HG03378 (cell line): ENCODE measurements around the gene RNF166.

ENCODE experiments used
- ATAC-seq: cut with Tn5 transposase; IDR thresholded peaks from one replicate; pipeline ENCODE4 v1.9.1; 2021; ENCODE audit warnings: mild to moderate bottlenecking, moderate library complexity; ENCODE audit not compliant: unreplicated experiment

RNF166 gene

DNA sequence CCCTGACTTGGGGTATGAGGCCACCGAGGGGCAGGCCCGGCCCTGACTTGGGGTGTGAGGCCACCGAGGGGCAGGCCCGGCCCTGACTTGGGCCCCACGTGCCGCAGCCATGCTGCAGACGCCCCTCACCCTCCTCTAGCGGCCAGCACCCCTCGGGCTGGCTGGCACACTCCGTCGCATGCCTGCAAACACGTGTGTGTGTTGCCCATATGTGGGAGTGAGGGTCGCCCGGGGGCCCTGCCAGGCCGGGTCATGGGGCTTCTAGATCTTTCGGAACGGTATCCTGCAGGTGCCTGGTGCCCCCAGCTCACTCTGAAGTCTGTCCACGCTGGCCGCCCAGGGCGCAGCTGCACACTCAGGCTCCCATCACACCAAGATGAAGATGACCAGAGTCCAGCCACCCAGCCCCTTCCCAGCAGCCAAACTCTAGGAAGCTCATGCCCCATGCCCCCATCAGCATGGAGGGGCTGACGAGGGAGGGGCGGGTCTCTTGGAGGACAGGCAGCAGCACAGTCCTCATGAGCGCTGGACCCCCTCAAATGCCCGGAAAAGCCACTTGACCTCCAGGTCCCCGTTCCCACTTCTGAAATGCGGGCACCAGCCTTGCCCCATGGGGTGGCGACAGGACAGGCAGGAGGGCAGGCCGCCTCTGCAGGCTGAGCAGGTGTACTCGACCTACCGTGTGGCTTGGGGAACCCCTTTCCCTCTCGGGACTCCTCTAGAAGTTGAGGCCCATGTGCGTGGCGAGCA is 33.9 kb upstream of the RNF166 start:
- ATAC-seq = no peak

DNA sequence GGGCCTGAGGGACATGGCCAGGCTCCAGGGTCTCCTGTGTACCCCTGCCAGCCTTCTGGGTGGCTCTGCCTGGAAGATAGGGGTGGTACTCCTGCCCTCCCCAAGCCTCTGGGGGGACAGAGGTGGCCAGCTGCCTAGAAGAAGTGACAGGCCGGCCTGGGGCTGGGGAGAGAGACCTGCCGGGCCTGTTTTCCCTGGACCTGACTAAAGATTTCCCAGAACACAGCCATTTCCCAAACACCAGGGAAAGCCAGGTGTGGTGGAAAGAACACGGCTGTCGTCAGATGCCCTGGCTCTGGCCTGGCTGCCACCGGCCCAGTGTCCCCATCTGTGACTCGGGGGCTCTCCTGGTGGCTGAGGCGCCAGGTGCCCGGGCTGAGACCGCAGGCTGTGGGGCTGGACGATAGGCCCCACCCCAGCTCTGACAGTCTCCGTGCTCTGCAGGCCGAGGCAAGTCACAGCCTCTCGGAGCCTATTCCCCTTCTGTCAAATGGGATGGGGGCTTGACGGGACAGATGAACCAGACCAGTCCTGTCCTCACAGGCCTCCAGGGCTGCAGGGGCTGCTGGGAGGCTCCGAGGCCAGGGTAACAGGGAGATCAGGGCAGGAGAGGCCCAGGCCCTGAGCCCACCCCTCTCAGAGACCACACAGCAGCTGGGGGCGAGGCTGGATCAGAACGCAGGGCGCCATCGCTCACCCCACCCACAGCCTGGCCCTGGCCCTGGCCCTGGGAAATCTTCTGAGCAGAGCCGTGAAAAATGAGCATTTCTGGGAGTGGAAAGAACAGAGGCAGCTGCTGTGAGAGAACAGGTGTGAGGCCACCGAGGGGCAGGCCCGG is 33.1 kb upstream of the RNF166 start:
- no peak for ATAC-seq

DNA sequence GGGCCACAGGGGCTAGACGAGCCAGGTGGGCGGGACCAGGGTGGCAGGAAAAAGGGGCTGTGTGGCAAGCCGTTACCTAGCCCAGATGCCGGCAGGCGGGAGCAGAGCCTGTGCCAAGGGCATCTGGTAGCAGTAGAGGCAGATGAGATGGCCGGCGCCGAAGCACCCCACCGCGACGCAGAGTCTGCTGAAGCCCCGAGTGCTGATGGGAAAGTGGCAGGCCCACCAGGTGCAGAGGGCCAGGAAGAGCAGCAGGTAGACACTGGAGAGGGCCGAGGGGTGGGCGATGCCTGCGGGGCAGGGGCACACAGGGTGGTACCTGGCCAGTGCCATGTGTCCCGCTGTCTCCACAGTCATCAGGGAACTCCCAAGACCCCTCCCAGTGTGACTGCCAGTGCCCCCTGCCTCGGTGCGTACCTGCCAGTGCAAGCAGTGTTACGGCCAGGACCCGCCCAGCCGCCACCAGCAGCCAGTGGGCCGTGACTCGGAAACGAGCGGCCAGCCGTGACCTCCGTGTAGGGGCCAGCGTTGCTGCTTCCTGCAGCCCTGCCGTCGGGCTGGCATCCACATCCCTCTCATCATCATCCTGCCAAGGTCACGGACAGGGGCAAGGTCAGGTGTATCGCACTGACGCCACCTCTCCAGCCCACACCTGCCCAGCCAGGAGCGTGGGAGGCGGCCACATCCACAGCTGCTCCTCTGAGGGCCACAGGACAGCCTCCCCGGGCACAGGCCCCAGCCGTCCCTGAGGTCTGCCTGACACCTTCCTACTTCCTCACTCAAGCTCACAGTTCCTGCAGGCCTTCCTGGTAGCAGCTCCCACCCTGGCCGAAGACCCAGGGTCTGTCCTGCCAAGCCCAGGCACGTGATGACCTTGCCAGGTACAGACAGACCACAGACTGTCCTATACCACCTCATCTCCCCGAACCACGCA is 32.2 kb upstream of the RNF166 start:
- no peak for ATAC-seq

DNA sequence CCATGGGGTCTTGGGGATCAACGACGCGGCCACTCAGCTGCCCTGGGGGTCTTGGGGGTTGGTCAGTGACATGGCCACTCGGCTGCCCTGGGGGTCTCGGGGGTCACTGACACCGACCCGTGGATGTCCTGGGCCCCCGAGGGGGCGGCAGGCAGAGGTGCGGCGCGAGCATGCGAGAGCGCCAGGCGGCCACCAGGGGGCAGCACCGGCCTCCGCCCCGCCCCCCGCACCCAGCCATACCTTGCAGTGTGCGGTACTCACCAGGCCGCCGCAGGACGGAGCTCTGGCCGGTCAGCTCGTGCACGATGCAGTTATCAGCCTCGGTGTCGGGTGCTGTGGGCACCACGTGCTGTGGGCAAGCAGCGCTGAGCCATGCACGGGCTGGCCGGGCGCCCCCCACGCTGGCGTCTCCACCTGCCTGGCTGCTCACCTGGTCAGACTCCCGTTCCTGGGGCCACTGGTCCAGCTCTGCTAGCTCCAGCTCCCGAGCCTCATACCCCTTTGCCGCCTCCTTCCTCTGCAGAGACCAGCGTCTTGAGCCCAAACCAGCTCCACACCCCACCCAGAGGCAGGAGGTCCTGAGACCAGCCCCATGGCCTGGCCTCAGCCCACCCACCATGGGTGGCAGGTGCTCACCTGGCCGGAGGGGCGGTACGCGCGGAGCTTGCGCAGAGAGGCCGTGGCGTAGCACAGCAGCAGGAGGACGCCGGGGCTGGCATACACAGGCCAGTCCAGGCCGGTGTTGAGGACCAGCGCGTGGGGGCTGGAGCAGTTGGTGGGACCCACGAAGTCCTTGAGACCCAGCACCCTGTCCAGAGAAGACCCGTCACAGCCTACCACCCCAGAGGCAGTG is 31.3 kb upstream of the RNF166 start:
- no peak for ATAC-seq

DNA sequence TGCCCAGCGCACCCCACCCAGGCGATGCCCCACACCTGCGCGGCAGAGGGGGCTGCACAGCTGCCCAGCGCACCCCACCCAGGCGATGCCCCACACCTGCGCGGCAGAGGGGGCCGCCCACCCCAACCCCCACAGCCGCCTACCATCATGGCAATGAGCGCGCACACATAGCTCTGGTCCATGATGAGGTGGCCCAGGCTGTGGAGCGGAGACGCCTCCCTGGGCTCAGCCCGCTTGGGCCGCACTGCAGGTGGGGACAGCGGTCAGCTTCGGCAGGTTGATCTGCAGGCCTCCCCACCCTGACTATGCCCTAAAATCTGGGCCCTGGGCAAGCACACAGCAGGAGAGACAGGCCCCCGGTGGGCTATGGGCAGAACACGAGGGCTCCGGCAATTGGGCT is 30.3 kb upstream of the RNF166 start:
- ATAC-seq = no peak

DNA sequence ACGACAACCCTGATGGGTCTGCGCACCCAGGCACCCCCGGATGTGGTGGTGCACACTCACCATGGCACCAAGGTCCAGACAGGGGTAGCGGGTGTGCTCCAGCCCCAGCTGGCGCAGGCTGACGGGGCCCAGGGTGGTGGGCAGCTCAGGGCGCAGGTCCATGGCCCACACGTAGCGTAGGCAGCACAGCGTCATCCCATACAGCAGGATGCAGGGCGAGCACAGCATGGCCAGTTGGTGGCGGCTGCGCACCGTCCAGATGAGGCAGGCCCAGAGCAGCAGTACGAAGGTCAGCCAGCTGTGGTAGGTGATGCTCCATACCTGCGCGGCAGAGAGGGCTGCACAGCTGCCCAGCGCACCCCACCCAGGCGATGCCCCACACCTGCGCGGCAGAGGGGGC is 29.9 kb upstream of the RNF166 start:
- no peak for ATAC-seq

DNA sequence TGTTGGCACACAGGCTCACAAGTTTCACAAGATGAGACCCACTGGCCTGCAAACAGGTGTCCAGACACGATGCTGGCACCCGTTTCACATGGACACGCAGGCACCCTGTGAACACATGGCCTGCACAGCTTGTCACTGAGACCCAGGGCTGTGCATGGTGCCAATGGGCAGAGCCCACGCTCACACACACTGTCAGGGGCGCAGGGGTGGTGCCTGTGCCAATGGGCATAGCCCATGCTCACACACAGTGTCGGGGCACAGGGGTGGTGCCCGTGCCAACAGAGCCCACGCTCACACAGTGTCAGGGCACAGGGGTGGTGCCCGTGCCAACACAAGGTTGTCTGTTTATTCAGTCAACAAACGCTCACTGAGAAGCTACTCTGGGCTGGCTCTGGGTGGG is 29.4 kb upstream of the RNF166 start:
- no peak for ATAC-seq

DNA sequence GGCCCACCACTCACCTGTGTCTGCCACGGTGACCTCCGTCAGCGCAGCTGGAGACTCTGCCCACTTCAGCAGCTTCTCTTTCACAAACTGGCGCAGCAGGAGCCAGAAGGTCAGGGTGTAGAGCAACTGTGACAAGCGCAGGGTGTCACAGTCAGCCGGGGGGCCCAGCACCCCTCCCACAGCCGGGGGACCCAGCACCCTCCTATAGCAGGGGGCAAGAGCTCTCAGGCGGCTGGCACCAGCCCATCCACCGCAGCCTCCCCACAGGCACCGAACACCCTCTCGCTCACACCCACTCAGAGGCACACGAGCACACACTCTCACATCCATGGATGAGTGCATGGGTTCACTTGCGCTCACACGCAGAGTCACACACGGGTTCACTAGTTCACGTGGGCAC is 28.9 kb upstream of the RNF166 start:
- no peak for ATAC-seq

DNA sequence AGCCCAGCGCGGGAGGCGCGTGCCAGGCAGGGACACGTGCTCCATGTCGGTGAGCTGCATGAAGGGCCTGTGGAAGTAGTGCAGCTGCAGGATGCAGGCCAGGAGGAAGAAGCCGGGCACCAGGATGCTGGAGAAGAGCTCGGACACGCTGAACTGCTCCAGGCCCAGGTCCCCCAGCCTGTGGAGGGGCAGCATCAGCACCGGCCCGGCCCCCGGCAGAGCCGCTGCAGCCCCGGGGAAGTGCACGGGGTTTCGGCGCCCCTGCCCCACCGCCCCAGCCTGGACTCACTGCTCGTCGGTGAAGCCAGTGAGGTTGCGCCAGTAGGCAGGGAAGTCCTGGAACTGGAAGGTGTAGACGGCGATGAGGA is 28.1 kb upstream of the RNF166 start:
- ATAC-seq = no peak

DNA sequence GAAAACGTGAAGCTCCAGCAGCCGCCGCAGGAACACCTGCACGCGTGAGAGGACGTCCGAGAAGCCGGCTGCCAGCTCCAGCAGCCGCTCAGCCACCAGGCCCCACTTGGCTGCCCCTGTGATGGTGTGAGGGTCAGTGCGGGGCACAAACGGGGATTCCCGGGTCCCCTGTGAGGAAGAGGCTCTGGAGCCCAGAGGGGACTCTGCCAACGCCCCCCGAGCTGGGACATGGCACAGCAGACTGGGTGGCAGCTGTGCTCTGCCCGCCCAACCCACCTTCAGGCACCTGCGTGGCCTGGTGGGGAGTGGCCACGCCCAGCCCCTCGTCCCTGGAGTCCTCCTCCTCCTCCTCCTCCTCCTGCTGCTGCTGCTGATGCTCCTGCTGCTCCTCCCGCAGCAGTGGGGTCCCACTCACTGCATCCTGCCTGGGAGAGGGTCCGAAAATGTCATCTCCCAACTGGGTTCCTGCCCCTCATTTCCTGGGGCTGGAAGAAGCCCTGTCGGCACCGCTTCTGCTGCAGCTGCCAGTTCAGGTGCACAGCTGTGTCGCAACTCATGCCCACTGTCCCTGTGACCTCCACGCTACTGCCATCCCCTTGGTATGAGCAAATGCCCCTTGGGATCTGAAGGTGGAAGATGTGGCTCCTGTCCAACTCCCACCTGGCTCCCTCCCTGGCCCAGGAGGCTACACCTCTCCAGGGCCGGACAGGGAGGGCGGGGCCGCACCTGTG is 27.6 kb upstream of the RNF166 start:
- no peak for ATAC-seq

DNA sequence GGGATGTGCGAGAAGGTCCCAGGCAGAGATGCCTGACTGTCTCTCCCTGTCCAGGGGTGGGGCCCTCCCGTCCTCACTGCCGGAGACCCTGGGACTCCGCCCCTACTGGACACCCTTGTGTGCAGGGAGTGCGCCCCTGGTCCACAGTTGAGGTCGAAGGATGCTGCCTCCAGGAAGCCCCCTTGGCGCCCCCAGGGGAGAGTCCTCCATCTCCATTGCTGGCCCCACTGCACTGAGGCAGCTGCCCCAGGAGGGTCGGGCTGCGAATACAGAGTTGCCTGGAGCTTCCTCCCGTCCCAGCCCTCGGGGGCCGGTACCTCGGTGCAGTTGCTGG is 26.7 kb upstream of the RNF166 start:
- no peak for ATAC-seq

DNA sequence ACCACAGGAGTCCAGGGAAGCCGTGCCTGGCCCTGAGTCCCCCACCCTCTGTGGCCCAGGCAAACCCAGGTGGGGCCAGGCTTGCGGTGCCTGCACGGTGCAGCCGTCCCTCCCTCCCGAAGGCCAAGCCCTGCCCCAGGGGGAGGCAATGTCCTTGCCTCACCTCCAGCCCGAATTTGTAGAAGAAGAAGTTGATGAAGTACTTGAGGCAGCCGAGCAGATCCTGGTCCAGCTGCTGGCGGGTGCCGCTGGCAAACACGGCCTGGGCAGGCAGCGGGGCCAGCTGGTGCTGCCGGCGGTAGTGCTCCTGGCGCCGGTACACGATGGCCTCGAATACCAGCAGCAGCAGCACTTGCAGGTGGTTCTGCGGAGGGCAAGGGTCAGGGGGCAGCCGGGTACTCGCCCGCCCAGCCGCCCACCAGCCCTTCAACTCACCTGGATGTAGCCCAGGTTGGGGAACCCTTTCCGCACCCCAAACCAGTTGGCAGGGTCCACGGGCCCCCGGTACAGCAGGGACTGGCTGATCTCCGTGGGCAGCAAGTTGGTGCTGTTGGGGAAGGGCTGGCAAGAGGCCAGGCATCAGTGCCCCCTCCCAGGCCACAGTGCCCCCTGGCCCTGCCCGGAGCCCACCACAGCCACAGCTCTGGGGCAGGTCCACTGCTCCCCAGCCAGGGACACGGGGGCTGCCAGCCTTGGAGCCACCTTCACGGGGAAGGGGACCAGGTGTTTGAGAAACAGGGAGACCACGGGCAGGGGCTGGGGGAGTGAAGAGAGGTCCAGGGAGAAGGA is 26.2 kb upstream of the RNF166 start:
- no peak for ATAC-seq

DNA sequence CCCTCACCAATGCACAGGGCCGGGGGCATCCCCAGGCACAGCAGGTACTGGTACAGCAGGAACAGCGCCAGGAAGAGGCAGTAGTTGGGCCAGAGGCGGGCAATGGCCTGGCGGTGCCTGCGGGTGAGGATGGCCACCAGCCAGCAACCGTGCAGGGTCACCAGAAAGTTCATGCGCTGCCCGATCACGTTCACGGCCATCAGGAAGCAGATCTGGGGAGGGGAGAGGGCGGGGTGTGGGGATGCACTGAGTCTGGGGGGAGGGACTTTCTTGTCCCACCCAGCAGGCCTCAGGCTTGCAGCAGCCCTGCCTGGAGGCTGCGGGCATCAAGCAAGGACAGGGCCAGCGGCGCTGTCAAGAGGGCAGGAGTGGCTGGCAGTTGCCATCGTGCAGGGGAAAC is 25.5 kb upstream of the RNF166 start:
- no peak for ATAC-seq

DNA sequence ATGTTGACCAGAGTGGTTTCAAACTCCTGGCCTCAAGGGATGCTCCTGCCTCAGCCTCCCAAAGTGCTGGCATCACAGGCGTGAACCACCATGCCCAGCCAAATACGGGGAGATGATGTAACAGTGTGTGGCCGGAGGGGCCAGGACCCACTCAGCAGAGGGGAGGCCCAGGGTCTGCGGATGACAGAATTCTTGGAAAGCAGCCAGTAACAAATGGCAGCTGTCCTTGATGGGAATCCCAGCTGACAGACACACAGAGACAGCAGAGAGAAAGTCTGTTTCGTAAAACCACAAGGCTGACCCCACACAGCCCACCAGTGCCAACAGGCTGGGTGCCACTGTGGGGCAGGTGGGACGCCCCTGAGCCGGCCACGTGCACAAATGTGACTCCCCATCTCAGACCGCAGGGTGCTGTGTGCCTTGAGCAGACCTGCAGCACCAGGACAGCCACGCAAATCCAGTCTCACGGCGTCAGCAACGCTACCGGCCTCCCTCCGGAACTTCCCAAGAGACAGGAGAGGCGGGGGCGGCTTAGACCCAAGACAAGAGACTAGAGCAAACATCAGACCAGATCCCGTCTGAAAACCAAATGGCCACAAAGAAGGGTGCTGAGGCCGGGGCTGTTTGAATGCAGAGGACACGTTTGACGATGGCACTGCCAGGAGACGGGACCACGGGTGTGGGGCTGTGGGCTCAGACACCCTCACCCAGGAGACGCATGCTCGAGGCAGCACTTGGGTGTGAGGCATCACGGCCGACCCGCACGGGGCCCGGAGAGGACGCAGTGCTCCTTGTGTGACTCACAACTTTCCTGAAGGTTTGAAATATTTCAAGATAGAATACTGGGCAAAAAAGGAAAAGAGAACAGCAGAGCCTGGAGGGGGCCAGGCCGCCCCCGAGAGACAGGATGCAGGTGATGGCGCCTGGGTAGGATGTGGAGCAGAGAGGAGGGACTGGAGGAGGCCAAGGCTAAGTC is 24.7 kb upstream of the RNF166 start:
- no peak for ATAC-seq

DNA sequence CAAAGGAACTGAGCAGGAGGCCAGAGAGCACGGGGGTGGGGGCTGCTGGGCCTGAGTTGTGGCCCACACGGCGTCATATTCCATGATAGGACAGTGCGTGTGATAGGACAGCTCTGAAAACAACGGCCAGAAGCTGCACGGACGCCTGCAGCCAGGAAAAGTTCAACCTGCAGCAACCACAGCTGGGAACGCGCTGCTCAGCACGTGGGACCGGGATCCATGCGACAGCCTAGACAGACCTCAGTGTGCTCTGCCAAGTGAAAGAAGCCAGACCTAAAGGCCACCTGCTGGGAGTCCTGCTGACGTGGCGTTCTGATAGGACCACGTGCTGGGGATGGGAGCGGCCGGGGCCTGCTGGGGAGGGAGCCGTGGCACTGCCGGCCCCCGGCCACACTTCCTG is 21.7 kb upstream of the RNF166 start:
- ATAC-seq = no peak

DNA sequence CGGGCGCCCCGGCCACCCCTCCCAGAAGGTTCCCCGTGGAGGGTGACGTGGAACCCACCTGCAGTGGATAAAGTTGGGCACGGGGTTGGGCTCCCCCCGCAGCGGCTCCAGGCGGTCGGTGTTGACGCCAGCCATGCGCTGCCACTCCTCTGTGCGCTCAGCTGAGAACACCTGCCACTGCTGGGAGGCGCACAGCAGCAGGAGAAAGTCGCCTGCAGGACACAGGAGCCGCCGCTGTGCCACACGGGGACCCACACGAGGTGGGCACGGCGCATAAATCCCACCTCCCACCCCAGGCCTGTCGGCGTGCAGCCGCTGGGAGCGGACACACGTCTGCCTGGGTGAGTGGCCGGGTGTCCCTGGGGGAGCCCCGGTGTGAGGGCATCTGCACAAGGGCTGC is 20.8 kb upstream of the RNF166 start:
- ATAC-seq = no peak

DNA sequence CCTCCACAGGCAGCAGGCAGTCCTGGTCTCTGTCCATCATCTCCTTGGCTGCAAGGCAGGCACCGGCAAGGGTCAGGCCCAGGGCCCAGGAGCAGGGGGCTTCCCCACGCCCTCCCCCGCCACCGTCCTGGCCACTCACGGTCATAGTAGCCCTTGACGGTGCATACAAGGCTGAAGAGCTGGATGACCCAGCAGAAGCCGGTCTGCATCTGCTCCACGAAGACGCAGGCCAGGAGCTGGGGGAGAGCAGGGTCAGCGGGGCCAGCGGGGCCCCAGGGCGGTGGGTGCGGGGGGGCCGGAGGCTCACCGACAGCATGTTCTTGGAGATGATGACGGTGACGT is 20.2 kb upstream of the RNF166 start:
- no peak for ATAC-seq
